Left ventricle myocardium inferior (tissue), 1 donor: ENCODE results near the gene ZC3H13. TPM values are rescaled to one million over a fixed set of nuclear protein-coding genes. Genes with fewer than 3 reads are reported as not detected.

Experiments used
- DNase-seq: peaks from one replicate; pipeline ENCODE4 v3.0.0-alpha.2; 2020
- H3K27ac ChIP-seq: fragments of 200-600 bp; replicated peaks from 2 replicates; pipeline ENCODE4 v1.8.0; 2021
- H3K27me3 ChIP-seq: fragments of 200-600 bp; 2 replicates; pipeline ENCODE4 v1.8.0; 2021; ENCODE audit warnings: low read depth
- H3K36me3 ChIP-seq: fragments of 200-600 bp; 2 replicates; pipeline ENCODE4 v1.8.0; 2021
- H3K4me1 ChIP-seq: fragments of 200-600 bp; 2 replicates; pipeline ENCODE4 v1.8.0; 2021
- H3K4me3 ChIP-seq: fragments of 200-600 bp; 2 replicates; pipeline ENCODE4 v1.8.0; 2021; ENCODE audit warnings: mild to moderate bottlenecking, moderate library complexity
- H3K9me3 ChIP-seq: fragments of 200-600 bp; replicated peaks from 2 replicates; pipeline ENCODE4 v1.8.0; 2021
- intact Hi-C: fragments of 100-400 bp; cut with micrococcal nuclease; formaldehyde crosslinking; loops from one replicate; pipeline ENCODE4 v1.11.0; 2022
- total RNA-seq: library from RNA; stranded (reverse); fragmentation: NEBNext Ultra II Directional; extraction: Animal tissue kit (Norgen Biotek cat#: 25700); gene quantifications from one replicate; pipeline ENCODE4 v1.2.1, GENCODE V29; 2021
- TF ChIP-seq, protein P1 (sequence below): fragments of 200-600 bp; IDR thresholded peaks from 2 replicates; pipeline ENCODE4 v1.8.0; 2021; ENCODE audit warnings: antibody characterized with exemption, mild to moderate bottlenecking, borderline replicate concordance
- donor health status: DM: no; HTN: yes; CAD: no; lungs with severe emphysema.

Gene ZC3H13
- total RNA-seq, 1 donor from 2014 or later: 37.8 TPM

DNA sequence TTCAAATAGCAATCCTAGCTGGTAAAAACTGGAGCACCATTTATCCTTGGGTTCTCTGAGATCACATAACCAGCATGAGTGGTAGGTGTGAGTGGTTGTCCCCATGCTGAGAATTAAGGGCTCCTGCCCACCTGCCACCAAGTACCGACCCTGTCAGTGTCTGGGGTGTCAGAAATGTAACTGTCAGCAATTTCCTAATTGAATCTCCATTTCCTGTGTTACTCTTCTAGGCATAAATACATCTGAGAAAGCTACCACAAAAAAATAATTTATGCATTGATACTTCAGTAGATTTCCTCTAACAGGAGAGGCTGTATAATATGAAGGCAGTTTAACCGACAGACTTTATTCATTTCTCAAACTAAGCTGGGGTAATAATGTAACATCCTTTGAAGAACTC lies 27.2 kb upstream of the ZC3H13 start:
- no peak for DNase-seq
- Histone ChIP-seq H3K27ac (no peak overlapping the region), H3K4me3 (no peak overlapping the region), H3K9me3 (no peaks in the 10 kb centered on the region), H3K4me1 (no peaks in the 10 kb centered on the region), H3K36me3 (no peaks in the 10 kb centered on the region), H3K27me3 (no peaks in the 10 kb centered on the region)
- TF ChIP-seq, protein P1, sequence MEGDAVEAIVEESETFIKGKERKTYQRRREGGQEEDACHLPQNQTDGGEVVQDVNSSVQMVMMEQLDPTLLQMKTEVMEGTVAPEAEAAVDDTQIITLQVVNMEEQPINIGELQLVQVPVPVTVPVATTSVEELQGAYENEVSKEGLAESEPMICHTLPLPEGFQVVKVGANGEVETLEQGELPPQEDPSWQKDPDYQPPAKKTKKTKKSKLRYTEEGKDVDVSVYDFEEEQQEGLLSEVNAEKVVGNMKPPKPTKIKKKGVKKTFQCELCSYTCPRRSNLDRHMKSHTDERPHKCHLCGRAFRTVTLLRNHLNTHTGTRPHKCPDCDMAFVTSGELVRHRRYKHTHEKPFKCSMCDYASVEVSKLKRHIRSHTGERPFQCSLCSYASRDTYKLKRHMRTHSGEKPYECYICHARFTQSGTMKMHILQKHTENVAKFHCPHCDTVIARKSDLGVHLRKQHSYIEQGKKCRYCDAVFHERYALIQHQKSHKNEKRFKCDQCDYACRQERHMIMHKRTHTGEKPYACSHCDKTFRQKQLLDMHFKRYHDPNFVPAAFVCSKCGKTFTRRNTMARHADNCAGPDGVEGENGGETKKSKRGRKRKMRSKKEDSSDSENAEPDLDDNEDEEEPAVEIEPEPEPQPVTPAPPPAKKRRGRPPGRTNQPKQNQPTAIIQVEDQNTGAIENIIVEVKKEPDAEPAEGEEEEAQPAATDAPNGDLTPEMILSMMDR: no peak
- intact Hi-C loops: no loop called here

- Histone ChIP-seq H3K27ac (no peak overlapping the region), H3K9me3 (no peaks in the 10 kb centered on the region), H3K36me3 (no peaks in the 10 kb centered on the region), H3K4me1 (no peaks in the 10 kb centered on the region), H3K27me3 (no peaks in the 10 kb centered on the region), H3K4me3 (no peak overlapping the region)
- intact Hi-C loops: no loop called here
- no peak for DNase-seq
- TF ChIP-seq, protein P1: no peak
Measured at GRCh38 chr13:46077265-46077664, 24.7 kb upstream of the ZC3H13 start.

- Histone ChIP-seq H3K36me3 (no peaks in the 10 kb centered on the region), H3K27ac (no peak overlapping the region), H3K9me3 (no peaks in the 10 kb centered on the region), H3K4me1 (no peaks in the 10 kb centered on the region), H3K27me3 (no peaks in the 10 kb centered on the region), H3K4me3 (no peak overlapping the region)
- TF ChIP-seq, protein P1: no peak
- intact Hi-C loops: no loop called here
- no peak for DNase-seq
Measured at GRCh38 chr13:46076827-46077226, 24.3 kb upstream of the ZC3H13 start.

GRCh38 chr13:46075811-46076210 lies 23.3 kb upstream of the ZC3H13 start:
- DNase-seq: no peak
- Histone ChIP-seq H3K4me3 (no peak overlapping the region), H3K4me1 (no peaks in the 10 kb centered on the region), H3K27me3 (no peaks in the 10 kb centered on the region), H3K36me3 (no peaks in the 10 kb centered on the region), H3K27ac (no peak overlapping the region), H3K9me3 (no peaks in the 10 kb centered on the region)
- intact Hi-C loops: no loop called here
- TF ChIP-seq, protein P1: no peak

DNA sequence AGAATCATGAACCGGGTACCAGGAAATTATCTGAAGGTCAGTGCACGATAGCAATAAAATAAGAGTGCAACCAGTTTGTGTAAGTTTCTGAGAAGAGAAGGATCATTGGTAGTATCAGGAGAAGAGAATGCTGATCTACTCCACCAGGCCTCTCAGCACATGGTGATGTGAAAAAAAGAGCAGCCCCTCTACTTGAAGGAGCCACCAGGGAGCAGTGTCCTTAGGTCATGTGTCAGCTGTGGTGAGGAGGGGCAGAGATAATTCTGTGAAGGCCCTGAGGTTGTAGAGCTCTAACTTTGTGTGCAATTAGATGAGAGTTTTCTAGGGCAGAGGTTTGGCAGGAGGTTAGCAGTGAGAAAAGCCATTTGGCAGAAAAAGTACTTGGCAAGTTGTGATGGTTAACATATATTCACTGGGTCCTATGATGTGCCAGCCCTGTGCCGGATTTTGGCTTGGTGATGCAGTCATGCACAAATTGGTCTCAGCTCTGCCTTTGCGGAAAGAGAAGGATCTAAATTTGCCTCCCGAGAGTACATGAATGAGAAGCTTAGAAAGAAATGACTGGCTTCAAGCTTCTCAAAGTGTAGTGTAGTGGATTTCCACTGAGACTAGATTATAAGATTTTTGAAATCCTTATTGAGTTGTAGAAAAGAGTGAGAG lies 19.2 kb upstream of the ZC3H13 start:
- TF ChIP-seq, protein P1: no peak
- no peaks in the 10 kb centered on the region for H3K27me3 ChIP-seq
- H3K4me3 ChIP-seq: no peak overlapping the region
- H3K9me3 ChIP-seq: no peaks in the 10 kb centered on the region
- intact Hi-C loops: no loop called here
- no peaks in the 10 kb centered on the region for H3K36me3 ChIP-seq
- no peaks in the 10 kb centered on the region for H3K4me1 ChIP-seq
- no peak overlapping the region for H3K27ac ChIP-seq
- no peak for DNase-seq
